Loucy (cell line): ENCODE data around the gene CABCOCO1.

Experiments used
- CTCF ChIP-seq: fragments of 200-600 bp; sonication (generic); conservative IDR thresholded peaks from 2 replicates; pipeline ENCODE4 v1.5.1; 2014; ENCODE audit warnings: mild to moderate bottlenecking, antibody characterized with exemption, low read length
- EZH2phosphoT487 ChIP-seq: fragments of 200-600 bp; IDR thresholded peaks from 2 replicates; pipeline ENCODE4 v1.6.1; 2018; ENCODE audit warnings: antibody characterized with exemption, mild to moderate bottlenecking, moderate library complexity, borderline replicate concordance

GRCh38 chr10:61784354-61785133 lies 121.8 kb downstream of the CABCOCO1 start:
- TF ChIP-seq CTCF (no peak), EZH2phosphoT487 (no peak)
